ENCODE measurements around the gene RPL37.
A peak's percentile ranks its signal among the peaks of the same experiment; 100 is the strongest.
"Not testable (repeated sequence)": the region's sequence is repeated elsewhere in the genome, so short reads cannot be mapped to it uniquely, and the experiment has no call there.

The RPL37 gene

DNA sequence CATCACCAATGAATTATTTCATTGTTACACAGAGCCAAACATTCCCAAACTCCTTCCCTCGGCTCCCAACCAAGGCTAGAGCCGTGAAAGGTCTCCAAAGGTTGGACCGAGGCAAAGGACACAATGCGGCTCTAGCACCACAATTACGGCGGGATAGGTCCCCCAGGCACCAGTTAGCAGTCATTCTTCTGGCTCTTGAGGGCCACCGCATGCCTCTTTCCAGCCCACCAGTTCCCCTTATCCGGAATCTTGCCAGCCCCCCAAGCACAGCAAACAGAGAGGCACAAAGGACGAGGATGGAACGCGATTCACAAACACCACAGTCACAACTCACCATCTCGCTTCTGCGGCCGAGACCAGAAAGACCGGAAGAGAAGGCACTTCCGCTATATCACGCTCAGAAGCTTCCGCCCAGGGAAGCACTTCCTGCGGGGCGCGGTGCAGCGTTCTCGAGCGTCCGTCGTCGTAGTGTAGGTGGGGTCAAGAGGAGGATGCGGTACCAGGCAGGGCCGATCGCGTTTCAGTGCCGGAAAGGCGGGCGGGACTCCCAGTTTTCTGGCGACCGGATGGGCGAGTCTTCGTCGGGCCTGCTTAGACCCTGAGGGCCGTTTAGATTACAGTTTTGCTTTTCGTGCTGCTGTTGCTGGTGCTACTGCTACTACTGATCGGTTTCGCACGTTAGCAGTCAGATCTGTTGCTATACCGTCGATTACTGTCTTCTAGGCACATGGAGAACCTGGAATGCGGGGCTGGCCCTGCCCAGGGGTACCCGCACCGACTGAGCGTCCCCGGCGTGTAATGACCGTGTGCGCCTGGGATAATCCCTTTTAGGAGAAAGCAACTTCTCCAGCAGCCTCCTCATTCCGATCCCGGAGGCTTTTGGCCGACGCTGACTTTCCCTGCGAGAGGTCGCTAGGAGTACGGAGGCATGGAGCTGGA is at the start of gene RPL37:
TSS of gene RPL37 (minus strand) at position 374 of the 939 bp plus-strand sequence. CDS start at position 337, 37 bp downstream.
- DNase-seq = peak; percentile 95 to 96 (median 95)

DNA sequence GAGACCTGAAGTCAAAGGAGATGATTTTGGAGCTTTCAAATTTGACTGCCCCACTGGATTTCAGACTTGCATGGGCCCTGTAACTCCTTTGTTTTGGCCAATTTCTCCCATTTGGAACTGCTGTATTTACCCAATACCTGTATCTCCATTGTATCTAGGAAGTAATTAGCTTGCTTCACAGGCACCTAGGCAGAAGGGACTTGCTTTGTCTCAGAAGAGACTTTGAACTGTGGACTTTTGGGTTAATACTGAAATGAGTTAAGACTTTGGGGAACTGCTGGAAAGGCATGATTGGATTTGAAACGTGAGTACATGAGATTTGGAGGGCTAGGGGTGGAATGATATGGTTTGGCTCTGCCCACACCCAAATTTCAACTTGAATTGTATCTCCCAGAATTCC is 48.0 kb upstream of the RPL37 start:
- not testable (repeated sequence) for DNase-seq

DNA sequence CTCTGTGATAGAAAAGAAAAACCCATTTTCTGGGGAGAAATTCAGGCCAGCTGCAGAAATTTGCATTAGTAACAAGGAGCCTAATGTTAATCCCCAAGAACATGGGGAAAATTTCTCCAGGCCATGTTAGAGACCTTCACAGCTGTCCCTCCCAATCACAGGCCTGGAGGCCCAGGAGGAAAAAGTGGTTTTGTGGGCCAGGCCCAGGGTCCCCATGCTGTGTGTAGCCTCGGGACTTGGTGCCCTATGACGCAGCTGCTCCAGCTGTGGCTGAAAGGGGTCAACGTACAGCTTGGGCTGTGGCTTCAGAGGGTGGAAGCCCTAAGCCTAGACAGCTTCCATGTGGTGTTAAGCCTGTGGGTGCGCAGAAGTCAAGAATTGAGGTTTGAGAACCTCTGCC is 47.3 kb upstream of the RPL37 start:
- no peak for DNase-seq

DNA sequence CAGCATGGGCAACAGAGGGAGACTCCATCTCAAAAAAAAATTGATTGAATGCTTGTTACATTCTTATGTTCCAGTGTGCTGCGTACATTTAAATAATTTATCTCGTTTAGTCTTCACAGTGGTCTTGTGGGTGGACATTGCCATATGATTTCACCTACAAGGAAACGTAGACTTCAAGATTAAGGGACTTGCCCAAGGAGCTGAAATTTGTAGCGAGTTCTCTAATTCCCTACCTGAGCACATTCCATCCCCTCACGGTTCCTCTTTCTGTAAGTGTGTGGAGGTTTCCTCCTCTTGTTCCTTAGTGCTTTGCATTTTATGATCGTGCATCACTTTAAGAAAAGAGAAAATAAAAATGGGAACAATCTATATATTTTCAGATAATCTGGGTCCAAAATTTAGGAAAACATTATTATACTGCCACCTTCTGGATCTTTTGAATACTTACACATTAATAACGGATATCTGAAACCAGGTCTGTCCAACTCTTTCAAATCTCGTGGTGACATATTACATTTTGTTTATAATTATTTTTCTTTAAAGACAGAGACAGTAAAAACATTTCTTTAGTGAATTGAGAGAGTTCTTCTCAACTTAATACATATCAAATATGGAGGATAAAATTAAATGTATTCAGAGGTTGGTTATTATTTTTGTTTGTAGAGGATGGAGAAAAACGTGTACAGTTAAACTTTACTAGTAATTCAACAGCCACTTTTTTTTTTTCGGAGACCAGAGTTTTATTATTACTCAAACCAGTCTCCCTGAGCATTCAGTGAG is 44.3 kb upstream of the RPL37 start:
- peak; percentile 7 to 66 (median 62) for DNase-seq

DNA sequence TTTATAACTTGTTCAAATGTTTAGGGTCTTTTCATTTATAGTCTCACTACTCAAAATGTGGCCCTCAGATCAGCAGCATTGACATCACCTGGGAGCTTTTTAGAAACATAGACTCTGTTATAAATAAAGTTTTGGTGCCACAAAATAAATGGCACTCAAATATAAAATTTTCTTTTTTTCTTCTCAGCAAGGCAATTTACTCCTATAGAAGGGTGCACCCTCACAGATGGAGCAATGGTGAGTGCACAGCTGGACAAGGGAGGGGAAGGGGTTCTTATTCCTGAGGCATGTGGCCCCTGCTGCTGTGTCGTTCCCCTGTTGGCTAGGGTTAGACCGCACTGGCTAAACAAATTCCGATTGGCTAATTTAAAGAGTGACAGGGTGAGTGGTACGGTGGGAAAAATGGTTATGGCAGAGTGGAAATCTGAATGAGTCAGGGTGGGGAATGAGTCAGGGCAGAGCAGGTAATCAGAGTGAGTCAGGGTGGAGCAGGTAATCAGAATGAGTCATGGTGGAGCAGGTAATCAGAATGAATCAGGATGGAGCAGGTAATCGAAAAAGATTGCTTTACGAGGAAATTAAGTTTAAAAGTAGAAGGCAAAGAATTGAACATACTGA is 42.5 kb upstream of the RPL37 start:
- DNase-seq = no peak

DNA sequence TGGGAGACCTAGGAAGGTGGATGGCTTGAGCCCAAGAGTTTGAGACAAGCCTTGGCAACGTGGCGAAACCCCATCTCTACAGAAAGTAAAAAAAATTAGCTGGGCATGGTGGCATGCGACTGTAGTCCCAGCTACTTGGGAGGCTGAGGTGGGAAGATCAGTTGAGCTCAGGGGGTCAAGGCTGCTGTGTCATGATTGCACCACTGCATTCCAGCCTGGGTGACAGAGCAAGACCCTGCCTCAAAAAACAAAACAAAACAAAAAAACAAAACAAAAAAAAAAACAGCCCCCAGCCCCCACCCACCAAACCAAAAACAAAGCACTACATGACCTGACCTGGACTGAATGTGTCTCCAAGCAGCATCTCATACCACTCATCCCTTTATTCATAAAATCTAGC is 40.9 kb upstream of the RPL37 start:
- DNase-seq = no peak

DNA sequence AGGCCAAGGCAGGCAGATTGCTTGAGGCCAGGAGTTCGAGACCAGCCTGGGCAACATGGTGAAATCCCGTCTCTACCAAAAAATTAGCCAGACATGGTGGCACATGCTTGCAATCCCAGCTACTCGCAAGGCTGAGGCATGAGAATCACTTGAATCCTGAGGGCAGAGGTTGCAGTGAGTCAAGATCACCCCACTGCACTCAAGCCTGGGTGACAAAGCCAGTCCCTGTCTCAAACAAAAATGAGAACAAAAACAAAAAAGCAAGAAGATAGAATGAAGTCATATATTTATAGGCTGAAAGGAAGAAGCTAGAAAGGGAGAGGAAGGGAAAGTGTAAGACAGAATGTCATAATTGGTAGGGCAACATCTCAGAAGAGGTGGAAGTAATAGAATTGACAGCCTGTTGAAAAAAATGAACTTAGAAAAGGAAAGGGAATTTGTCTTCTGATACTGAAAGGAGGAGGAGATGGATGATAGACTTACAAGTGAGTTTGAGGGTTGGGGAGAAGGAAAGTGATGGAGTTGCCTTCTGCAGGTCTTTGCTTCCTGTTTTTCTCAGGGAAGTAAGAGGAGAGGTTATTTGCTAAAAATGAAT is 38.4 kb upstream of the RPL37 start:
- peak; percentile 27 to 61 (median 34) for DNase-seq

DNA sequence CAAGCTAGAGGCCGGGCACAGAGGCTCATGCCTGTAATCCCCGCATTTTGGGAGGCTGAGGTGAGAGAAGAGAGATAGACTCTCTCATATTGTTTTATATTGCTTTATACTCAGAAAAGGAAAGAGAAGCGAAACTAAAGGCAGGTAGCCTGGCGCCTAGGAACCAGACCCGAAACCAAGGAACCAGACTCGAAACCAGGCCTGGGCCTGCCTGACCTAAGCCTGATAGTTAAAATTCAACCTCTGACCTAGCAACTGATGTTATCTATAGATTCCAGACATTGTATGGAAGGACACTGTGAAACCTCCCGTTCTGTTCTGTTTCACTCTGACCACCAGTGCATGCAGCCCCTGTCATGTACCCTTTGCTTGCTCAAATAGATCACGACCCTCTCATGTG is 37.2 kb upstream of the RPL37 start:
- DNase-seq = not testable (repeated sequence)

DNA sequence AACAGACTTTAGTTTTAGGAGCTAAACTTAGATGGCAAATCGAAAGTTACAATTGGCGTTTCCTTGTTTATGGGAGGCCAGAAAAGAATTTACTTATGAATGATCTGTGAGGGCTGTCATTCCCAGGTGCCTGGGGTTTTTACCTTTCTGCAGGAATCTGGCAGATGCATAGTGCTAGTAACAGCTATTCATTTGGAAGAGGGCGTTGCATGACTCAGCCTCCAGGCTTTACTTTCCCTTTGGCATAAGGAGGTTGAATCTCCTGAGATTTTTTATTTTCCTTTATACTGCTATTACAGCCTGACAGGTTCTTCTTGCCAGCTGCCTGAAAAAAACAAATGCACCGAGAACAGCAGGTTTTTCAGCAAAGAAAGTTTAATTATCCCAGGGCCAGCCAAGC is 36.2 kb upstream of the RPL37 start:
- DNase-seq = no peak

DNA sequence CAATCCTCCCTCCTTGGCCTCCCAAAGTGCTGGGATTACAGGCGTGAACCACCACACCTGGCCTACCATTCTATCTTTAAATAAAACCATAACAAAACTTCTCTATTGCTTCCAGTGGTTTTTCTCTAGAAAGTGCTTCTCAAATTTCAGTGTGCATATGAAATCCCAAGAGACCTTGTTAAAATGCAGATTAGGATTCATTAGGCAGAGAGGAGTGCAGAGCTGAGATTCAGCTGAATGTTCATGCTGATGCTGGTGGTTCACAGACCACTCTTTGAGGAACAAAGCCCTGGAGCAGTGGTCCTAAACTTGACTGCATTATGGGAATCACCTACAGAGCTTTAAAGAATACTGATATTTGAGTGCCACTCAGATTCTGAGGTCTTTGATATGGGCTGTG is 34.4 kb upstream of the RPL37 start:
- DNase-seq = no peak

DNA sequence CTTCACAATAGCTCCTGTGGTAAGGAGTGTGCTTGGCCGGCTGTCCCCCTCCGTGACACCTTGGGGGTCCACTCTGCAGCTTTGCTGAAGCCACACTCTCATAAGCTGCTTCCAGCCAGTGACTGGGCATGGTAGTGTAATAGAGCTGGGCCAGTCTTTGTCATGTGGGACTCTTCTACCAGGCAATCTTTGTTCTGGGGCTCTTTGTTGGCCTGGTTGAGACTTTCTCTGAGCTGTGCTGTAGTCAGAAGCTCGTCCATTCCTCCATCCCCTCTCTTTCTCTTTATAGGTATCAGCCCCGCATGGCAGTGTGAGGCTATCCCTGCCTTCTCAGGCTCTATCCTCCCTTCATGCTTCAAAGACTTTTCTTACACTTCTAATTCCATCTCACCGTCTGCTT is 31.8 kb upstream of the RPL37 start:
- DNase-seq = no peak

DNA sequence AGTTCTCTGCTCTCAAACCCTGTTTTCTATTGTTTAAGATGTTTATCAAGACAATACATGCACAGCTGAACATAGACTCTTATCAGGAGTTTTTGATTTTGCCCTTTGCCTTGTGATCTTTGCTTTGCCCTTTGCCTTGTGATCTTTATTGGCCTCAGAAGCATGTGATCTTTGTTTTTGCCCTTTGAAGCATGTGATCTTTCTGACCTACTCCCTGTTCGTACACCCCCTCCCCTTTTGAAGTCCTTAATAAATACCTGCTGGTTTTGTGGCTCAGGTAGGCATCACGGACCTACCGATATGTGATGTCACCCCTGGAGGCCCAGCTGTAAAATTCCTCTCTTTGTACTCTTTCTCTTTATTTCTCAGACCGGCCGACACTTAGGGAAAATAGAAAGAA is 30.0 kb upstream of the RPL37 start:
- not testable (repeated sequence) for DNase-seq

DNA sequence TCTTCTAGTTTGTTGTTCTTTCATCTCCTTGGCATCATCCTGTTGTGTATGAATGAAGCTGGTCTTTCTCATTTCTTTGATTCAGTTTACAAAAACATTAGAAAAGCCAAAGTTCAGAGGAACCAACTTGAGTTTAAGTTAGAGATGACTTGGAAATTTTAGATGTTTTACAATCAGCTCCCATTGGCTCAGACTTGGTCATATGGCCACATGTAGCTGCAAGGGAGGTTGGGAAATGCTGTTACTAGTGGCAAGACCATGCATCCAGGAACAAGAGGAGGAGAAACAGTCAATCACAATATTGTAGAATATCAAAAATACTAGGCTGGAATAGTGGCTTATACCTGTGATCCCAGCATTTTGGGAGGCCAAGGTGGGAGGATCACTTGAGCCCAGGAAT is 25.7 kb upstream of the RPL37 start:
- DNase-seq = no peak

DNA sequence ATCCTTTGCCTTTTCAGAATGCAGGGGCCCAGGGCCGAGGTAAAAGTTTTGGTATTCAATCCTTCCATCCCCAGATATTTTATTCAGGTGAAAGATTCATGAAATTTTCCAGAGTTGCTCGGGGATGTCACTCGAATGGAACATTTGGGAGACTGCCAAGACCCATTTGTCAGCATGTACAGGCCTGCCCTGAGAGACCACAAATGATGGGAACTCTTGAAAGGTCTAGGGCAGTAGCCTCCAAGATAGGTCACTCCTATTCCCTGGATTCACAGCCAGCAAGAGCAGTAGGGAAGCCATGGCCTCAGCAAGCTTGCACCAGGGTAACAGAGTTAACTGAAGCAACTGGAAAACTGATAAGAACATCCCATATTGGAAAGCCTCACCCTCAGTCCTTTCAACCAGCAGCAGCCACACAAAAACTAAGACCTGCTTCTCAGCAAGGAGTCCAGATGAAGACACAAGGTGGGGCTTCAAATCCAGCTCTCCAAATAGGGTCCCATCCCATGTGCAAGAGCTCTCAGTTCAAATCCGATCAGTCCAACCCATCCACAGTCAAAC is 18.7 kb upstream of the RPL37 start:
- DNase-seq = no peak

DNA sequence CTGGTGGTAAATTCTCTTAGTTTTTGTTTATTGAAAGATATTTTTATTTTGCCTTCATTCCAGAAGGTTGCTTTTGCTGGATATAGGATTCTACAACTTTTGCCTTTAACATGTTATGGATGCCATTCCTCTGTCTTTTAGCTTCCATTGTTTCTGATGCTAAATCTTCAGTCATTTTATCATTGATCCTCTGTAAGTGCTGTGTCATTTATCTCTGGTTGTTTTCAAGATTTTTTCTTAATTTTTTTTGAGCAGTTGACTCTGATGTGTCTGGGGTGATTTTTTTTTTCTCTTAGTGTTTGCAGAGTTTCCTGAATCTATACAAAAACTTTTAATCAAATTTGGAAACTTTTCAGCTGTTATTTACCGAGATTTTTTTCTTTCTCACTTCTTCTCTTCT is 12.5 kb upstream of the RPL37 start:
- DNase-seq = no peak

DNA sequence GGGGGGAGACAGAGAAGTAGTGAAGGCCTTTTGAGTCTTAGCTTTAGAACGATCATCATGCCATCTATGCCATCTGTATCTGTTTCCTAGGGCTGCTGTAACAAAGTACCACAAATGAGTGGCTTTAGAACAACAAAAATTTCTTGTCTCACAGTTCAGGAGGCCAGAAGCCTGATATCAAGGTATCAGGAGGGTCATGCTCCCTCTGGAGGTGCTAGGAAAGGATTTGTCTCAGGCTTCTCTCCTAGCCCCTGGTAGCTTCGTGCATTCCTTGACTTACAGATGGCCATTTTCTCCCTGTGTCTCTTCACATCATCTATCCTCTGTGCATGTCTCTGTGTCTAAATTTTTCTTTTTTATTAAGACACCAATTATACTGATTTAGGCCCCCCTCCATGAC is 11.3 kb upstream of the RPL37 start:
- no peak for DNase-seq

DNA sequence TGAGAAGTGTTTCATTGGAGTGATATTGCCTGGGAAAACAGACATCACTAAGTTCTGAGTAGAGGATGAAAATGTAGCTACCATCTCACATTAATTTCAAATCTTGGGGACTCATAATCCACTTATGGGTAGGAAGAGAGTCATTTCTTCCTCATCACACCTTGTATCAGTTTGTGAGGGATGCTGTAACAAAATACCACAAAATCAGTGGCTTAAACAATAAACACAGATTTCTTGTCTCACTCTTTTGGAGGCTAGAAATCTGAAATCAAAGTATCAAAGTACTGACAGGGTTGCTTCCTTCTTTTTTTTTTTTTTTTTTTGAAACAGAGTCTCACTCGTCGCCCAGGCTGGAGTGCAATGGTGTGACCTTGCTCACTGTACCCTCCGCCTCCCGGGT is 9.5 kb upstream of the RPL37 start:
- no peak for DNase-seq

DNA sequence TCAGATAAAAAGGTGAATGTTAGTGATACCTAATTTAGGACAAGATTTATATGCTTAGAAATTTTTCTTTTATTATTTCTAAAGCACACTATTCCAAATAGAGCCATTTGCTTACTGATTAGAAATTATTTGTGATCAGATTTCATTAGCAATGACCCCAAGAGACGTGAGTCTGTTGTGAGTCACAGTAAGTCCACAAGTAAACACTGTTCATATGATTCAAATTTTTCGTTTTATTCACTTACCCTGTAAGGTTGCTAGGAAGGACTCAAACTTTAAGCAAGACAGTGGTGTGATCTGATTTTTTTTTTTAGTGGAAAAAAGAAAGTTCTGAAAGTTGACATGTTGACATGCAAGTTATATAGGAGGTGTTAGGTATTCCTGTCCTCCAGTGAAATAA is 7.3 kb upstream of the RPL37 start:
- DNase-seq = peak; percentile 9 to 44 (median 42)

DNA sequence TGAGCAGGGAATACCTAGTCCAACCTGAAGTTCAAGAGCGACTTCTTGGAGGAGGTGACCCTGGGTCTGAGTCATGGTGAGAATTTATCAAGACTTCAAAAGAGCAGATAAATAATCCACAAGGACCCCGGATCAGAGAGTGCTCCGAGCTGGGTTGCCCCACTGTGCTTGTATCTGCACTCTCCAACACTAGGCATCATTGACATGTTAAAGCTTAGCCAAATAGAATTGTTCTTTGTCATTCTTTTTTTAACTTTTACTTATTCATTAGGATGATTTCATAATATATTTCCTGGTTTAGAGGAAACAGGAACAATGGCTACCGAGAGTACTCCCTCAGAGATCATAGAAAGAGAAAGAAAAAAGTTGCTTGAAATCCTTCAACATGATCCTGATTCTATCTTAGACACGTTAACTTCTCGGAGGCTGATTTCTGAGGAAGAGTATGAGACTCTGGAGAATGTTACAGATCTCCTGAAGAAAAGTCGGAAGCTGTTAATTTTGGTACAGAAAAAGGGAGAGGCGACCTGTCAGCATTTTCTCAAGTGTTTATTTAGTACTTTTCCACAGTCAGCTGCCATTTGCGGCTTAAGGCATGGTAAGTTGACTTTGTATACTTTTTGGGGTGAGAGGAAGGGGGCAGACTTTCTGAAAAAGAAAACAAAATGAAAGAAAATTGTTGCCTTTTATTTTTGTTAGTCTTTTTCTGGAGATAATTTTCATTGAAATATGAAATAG is 6.2 kb upstream of the RPL37 start, which contains the start of gene CARD6:
TSS of gene CARD6 (plus strand) at position 300 of the 738 bp plus-strand sequence. CDS start at position 316, 16 bp downstream.
- DNase-seq = peak; percentile 49 to 84 (median 73)

DNA sequence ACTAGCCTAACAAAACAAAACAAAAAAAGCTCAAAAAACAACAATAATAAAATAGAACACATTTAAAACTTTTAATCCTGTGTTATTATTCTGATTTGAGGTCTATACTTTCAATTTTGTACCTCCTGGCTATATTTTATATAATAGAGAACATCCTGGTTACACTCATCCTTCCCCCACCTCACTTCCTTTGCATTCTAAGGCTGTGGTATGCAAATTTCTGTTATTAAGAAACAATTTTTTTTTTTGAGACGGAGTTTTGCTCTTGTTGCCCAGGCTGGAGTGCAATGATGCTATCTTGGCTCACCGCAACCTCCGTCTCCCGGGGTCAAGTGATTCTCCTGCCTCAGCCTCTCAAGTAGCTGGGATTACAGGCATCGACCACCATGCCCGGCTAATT is 3.1 kb upstream of the RPL37 start:
- DNase-seq = peak; percentile 8 to 26 (median 24)

DNA sequence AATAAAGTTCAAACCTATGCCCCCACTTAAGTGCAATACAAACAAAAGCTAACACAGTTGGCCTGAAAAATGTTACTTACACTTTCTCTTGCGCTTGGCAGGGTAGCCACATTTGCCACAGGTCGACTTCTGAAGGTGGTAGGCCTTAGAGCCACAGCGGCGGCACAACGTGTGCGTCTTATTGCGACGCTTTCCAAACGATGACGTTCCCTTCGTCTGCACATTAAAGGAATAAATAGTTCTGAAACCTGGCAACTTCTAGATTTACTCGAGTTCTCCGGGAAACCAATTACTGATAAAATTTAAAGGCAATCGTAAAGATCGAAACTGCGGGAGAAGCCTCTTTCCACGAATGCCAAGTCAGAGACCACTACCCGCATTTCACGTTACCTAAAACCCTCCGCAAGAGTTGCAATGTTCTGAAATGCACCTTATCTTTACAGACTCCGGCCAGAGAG is 602 bp downstream of the RPL37 start:
- peak; percentile 30 to 46 (median 35) for DNase-seq

Measured in suppressor macrophage treated with lipopolysaccharide for 1 hour (primary cell).